GM19372 (cell line): Measurements from ENCODE around the gene DENND2C.
A peak's percentile ranks its signal among the peaks of the same experiment; 100 is the strongest.

Experiments used
- ATAC-seq: cut with Tn5 transposase; IDR thresholded peaks from one replicate; pipeline ENCODE4 v1.9.1; 2021; ENCODE audit warnings: mild to moderate bottlenecking, low read depth, moderate library complexity; ENCODE audit not compliant: unreplicated experiment

The DENND2C gene

DNA sequence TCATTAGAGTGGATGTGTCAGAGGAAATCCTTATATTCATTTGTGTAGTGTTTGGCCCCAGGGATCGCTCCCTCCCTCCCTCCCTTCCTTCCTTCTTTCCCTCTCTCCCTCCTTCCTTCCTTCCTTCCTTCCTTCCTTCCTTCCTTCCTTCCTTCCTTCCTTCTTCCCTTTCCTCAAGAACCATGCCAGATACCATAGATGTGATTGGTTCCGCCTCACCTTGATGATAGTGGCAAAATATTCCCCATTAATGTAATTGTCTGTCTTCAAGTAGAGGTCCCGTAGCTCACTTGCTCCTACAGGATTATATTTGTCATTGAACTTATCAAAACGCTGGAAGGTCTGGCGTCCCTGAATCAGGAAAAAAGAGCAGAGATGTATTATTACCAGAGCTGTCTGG, 7.8 kb upstream of the DENND2C start:
- ATAC-seq: no peak

DNA sequence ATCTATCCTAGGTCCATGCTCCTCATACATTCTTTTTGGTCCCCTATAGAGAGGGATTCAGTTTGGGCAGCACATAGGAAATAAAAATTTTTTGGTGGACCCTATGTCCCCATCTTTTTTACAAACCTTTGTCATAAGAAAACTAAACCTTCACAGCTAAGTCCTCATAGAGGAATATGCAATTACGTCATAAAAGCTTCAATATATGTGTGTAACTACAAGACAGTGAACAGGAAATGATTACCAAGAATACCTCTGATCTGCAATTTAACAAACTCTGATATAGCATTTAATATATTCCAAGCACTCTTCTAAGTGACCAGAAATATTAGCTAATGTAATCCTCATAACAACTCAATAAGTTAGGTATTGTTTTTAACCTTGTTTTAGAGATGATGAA, 6.3 kb upstream of the DENND2C start:
- no peak for ATAC-seq

DNA sequence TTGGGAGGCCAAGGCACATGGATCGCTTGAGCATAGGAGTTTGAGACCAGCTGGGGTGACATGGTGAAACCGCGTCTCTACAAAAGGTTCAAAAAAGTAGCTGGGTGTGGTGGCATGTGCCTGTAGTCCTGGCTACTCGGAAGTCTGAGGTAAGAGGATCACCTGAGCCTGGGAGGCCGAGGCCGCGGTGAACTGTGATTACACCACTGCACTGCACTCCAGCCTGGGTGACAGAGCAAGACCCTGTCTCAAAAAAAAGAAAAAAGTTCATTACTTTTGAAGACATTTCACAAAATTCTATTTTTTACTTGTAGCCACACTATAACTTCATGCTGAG, 2.1 kb upstream of the DENND2C start:
- ATAC-seq: no peak

DNA sequence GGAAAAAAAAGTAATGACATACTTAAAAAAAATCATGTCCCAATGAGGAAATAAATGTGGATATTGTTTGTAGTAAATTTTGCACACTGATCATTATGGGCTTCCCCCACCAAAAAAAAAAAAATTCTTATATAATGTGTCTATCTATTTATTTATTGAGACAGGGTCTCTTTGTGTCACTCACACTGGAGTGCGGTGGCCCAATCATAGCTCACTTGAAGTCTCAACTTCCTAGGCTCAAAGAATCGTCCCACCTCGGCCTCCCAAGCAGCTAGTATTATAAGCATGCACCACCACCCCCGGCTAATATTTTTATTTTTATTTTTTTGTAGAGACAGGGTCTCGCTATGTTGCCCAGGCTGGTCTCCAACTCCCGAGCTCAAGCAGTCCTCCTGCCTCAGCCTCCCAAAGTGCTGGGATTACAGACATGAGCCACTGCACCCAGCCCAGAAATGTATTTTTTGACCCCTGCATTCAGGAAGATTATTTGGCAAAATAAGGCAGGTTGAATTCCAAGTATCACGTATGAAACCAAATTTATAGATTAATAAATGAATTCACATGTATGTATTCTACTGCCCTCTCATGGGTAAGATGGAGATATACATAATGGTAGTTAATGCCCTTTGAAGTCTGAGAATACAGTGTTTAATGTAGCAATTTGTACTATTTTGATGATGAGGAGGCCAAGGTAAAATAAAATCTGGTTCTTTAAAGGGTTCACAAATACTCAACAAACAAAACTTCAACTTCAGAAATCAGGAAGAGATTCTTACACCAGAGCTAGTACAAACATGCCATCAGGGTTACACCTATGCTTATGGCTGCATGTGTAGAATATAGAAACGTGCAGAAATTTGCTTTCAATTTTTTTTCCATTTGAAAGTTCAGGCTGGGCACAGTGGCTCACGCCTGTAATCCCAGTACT, 1.4 kb upstream of the DENND2C start:
- ATAC-seq: no peak

DNA sequence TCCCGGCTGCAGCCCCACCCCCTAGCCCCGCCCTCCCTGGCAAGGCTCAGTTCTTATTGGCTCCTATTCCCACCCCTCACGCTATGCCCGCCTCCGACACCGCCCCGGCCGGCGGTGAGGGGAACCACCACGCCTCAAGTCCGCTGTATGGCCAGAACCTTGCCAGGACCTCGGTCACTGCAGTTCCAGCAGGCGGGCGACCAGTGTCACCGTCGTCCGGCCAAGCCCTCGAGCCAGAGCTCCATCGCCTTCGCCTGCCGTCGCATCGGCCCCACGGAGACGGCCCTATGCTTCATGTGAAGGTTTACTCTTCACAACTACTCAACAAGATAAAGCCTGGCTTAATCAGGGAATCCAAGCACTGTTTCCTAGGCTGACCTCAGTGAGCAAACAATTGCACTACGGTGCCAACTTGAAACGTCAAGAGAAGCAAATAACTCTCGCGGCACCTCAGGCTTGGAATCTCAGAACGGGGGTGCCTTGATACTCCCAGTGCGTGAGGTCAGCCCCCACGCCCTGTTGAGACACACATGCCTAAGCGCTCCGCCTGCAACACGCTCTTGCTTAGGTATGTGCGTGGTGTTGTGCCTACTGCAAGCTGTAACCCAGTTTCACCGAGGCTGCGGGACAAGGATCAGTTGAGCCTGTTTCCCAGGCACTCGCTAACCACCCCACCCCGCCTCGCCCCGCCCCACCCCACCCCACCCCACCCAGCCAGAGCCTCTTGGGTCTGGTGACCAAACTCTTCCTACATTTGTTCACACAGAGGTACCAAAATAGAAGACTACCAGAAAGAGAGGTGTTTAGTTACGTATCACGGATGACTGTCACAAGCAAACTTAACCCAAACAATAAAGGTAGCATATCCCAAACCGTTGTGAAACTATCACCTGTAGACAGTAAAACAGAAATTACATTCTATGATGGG, 498 bp upstream of the DENND2C start:
- peak; percentile 97 for ATAC-seq

DNA sequence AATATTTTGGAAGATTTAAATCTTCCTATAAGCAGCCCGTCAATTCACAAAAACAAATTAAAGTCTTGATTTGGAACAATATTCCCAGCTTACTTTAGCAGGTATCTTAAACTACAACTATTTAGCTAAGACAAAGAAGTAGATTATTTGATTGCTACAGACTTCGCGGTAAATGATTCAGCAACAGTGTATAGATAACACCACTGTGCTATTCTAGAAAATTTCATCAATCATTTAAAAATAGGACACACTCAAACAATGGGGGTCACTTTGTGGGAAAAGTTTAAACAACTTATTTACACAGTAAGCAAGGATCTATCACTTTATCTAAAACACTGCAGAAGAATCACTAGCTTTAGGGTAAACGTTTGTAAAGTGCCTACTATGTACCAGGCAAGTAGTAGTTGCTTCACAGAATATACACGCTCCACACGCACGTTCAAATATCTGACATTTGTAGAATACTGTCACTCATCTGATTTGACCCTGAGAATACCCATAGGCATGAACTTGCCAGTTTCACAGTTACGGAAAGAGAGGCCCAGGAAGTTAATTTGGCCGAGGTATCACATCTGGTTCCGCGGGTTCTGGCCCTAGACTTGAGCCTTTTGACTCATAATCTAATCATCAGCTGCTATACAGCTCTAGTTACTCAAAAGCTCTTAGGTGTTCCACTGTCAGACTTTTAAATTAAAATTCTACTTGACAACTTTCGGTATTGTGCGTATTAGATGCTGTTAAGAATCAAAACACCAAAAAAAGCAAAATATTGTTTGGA, 876 bp downstream of the DENND2C start:
- ATAC-seq: no peak

DNA sequence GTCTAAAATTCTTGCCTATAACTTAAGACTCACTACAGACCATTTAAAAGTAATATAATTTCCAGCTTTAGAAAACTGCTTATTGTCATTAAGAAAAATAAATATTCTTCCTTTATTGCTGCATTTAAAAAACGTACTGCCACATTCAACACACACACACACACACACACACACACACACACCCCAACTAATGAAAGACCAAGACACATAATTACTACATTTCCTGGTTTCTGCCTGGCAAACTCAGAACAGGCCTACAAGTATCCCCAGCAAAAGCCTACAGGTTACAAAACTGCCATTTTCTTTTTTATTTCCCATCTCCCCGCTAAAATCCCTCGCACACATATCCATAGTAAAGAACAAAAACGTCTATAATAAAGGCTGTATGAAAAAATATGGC, 1.5 kb downstream of the DENND2C start:
- no peak for ATAC-seq

DNA sequence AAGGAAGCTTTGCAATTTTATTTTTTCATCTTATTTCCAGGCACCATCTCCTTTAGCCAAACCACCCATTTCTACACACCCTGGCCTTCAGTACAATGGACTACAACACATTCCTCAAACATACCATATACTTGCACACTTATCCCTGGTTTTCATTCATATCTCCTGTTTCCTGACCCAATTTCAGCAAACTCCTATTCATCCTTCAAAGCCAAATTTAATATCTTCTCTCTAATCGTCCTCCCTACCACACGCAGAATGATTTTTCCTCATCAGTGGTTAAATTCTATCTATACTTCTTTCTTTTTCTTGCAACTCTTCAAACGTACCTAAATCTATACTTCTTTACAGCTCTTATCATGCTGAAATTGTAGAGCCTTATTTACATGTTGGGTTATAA, 2.9 kb downstream of the DENND2C start:
- ATAC-seq: no peak

DNA sequence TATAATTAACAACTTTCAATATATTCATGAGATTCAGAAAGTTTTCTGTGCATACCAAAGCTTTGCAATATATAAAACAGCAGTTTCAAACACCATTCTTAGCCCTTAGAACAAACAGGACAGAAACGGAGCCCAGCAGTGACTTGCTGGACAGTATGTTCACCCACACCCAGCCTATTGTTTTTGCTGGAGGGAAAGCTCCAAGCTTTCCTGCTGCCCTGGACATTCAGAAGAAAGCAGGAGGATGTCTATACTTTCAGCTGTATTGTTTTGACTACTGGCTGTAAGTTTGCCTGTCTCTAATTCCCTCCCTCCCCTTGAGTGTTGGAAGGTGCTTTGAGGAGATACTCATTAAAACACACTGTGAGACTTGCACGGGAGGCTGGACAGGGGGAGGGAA, 9.6 kb downstream of the DENND2C start:
- ATAC-seq: no peak

DNA sequence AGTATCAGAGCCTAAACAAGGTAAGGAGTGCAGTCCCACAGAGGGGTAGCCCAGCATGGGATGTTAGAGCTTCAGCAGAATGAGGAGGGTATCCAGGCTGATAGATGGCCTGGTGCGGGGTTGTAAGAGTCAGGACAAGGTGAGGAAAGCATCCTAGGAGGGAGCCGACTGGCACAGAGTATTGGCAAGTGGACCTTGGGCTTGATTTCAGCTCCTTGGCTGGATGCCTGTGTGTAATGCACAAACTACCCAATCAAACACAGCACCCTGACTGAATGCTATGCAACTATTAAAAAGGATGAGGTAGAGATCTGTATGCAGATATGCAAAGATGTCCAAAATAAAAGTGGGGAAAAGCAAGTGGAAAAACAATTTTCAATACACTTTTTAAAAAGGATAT, 18.0 kb downstream of the DENND2C start:
- ATAC-seq: no peak

DNA sequence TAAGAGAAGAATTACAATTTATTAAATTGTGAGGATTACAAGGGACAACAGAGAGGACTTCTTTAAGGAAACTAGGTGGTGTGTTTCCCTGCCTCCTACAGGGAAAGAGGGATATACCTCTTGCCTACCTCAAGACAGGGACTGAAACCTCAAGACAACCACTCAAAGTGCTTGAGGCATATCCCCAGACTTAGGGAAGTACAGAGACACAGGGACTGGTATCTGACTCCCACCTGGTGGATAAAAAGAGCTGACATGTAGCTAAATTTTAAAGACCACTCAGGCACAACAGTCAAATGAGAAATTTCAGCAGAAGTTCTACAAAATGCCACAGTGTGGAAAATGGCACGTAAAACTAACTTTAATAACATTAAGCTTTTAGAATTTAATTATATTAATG, 21.3 kb downstream of the DENND2C start:
- no peak for ATAC-seq

DNA sequence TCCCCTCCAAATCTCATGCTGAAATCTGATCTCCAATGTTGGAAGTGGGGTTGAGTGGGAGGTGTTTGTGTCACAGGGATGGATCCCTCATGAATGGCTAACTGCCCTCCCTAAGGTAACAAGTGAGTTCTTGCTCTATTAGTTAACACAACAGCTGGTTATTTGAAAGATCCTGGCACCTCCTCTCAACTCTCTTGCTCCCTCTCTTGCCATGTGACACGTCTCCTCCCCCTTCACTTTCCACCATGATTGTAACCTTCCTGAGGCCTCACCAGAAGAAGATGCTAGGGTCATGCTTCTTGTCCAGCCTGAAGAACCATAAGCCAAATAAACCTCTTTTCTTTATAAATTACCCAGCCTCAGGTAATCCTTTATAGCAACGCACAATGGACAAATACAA, 28.5 kb downstream of the DENND2C start:
- no peak for ATAC-seq

DNA sequence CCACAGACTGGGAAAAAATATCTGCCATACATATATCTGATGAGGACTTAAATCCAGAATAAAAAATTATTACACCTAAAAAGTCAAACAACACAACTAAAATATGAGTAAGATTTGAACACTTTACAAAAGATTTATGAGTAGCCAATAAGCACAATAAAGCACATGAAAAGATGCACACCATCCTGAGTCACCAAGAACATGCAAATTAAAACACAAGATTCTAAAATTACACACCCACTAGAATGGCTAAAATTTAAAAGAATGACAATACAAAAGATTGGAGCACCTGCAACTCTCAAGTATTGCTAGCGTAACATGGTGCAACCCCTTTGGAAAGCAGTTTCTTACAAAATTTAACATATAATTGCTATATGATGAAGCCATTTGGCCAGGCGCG, 30.9 kb downstream of the DENND2C start:
- ATAC-seq: no peak

DNA sequence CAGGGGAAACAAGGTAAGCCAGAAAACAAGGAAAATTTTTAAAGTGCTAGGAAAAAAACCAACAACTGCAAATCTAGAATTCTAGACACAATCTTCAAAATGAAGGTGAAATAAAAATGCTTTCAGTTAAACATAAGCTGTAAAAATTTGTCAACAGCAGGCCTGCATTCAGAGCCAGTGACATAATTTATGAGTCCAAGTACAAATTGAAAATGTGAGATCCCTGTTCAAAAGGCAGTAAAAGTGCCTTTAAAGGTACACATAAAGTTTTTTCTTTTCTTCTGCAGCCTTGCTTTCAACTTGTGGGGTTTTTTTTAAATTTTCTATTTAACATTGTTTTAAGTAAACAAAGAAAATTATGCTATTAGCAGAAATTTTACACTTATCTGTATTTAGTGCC, 37.4 kb downstream of the DENND2C start:
- no peak for ATAC-seq

DNA sequence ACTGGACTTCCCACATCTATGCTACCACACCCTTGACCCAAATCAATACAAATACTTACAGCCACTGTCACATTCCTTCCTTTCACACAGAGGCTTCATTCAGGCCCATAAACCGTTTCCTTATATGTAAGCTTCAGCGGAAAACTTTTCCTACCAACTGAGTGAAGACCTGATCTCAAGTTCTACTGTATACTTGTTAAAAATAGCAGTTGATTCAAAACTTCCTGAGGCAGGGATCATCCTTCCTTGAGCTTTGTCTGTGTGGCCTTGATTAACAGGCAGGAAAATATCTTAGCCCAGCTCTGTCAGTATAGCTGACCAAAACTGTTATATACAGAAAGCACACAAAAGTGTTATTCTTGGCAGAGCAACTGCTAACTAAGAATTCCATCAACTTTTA, 42.7 kb downstream of the DENND2C start:
- no peak for ATAC-seq

DNA sequence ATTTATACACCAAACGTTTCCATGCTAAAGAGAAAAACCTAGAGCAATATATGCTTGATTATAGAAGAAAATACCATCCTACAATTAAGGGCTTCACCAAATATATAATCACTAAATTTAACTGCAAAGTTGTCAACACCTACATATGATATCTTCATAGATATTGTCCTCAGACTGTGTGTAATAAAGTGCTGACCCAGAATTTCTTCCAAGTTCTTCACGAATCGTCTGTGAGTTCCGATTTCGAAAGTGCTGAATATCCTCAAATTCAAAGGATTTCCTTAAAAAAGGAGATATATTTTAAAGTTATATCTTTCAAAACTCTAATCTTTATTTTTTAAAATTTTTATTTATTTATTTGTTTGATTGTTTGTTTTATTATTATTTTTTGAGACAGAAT, 46.5 kb downstream of the DENND2C start:
- no peak for ATAC-seq

DNA sequence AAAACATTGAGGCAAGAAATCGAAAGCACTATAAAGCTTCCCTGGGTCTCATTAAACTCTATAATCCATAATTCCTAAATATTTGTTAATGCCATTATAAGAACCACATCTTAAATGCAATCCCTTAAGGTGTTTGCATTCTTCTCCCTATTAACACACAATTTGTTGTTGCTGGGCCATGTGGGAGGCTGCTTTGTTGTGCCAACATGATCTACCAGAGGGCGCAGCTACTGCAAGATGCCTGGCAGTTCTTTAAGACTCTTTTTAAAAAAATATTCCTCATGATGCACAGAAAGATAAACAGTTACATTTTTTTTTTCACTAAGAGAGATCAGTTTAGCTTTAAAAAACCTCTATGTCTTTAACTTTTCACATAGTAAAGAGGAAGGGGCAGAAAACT, 49.4 kb downstream of the DENND2C start:
- no peak for ATAC-seq

DNA sequence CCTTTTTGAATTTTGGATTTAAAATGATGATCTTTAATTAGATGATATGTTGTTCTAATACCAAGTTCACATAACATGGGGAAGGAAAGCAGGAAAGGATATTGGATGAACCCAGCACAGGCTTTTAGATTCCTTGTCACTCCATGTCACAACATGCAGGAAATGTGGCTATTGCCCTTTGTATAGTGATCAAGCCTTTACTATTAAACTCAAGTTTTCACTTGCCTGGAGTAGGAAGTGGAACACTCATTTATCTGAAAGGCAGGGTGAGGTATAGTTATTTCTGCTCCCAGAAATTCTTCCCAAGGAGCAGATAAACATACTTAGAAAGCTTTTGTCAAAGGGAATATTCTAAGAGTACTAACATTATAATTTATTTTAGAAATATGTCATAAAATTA, 51.2 kb downstream of the DENND2C start:
- ATAC-seq: no peak

DNA sequence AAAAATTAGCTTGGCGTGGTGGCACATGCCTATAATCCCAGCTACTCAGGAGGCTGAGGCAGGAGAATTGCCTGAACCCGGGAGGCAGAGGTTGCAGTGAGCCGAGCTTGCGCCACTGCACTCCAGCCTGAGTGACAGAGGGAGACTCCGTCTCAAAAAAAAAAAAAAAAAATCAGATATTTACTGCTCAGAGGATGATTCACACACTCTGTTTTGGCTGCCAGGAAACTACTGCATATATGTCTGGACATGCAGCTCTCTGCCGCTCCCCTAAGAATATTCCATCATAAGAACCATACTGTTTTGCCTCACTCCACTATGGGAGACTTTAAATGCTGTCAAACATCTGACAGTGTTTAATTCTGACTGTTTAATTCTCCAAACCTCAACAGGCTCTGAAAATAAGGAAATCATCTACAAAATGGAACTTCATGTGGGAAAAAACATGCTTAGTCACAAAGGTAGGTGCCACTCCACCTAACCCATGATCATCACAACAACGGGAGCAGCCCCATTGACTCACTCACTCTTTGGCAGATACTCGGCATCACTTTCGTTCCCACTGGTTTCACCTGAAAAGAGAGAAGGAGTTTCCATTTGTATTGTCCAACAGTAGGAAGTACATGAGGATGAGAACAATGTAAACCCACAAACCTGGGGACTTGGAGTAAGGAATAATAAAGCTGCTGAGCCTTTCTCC, 59.2 kb downstream of the DENND2C start:
- ATAC-seq: no peak

DNA sequence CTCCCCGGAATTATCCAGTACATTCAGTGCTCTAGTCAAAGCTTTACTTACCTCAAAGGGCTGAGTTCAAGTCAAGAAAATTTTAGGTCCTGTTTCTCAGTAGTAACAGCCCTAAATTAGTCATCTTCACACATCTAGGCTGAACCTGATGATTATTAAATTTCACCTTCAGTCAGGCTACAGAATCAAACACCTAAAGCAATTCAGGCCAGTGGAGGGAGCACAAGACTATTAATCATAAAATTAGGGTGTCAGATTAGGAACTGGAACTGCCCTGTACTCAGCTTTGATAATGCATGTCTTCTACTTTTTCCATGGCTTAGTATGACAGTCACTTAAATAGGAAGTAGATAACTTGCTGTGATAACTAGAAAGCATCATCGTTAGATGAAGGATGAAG, 60.0 kb downstream of the DENND2C start:
- ATAC-seq: no peak
